Stimulated activated CD8-positive, alpha-beta memory T cell treated with anti-CD3 and anti-CD28 coated beads, Interleukin-7, amount 100 ng/mL, for 1 hour (primary cell): ENCODE results near the gene GRID1.
"Not testable (repeated sequence)": the region's sequence is repeated elsewhere in the genome, so short reads cannot be mapped to it uniquely, and the experiment has no call there.

Experiments used
- DNase-seq, 2 donors: peaks; one replicate each; pipeline ENCODE4 v3.0.0-alpha.2; 2020; ENCODE audit warnings: low read depth in 2 of 2

GRID1 gene

DNA sequence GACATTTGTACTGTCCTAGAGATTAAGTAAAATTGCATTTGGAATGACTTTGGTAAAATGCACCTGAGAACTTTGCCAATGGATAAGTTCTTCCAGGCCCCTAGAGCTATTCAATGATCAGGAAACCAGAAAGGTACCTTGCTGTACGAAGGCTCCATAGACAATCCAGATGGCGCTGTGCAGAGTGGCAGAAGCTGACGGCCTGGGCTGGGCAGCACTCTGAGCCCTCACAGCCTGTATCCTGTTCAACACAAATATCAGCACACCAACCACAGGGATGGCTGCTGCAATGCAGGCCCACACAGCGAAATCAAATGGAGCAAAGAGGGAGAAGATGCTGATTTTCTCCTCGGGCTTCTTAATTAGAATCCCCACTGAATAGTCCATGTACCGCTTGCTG is 642.4 kb downstream of the GRID1 start:
- no peak for DNase-seq

DNA sequence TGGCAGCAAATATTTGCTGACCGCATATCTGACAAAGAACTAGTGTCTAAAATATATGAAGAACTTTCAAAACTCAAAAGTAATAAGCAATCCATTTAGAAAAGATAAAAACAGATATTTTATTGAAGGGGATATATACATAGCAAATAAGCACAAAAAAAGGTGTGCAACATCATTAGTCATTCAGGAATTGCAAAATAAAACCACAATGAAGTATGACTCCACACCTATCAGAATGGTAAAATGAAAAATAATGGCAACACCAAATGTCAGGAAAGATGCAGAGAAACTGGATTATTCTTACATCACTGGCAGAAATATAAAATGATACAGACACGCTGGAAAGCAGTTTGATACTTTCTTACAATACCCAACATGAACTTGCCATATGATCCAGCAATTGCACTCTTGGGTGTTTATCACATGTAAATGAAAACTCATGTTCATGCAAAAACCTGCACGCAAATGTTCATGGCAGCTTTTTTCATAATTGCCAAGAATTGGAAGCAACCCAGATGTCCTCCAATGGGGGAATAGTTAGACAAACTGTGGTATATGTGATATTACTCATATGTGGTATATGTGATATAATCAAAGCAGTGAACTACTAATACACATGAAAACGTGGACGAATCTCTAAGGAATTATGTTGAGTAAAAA is 645.5 kb downstream of the GRID1 start:
- no peak for DNase-seq

DNA sequence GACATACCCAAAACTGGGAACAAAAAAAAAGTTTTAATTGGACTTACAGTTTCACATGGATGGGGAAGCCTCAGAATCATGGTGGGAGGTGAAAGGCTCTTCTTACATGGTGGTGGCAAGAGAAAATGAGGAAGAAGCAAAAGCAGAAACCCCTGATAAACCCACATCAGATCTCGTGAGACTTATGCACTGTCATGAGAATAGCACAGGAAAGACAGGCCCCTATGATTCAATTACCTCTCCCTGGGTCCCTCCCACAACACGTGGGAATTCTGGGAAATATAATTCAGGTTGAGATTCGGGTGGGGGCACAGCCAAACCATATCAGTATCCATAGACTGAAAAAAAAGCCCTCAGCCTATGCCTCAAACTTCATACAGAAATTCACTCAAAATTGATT is 647.2 kb downstream of the GRID1 start:
- no peak for DNase-seq

DNA sequence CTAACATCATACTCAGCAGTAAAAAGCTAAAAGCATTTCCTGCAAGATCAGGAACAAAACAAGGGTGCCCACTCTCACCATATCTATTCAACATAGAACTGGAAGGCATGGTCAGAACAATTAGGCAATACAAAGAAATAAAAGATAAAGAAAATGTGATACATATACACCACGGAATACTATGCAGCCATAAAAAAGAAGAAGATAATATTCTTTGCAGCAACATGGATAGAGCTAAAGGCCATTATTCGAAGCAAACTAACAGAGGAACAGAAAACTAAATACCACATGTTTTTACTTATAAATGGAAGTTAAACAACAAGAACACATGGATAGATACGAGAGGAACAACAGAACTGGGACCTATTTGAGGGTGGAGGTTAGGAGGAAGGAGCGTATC is 652.7 kb downstream of the GRID1 start:
- no peak for DNase-seq

DNA sequence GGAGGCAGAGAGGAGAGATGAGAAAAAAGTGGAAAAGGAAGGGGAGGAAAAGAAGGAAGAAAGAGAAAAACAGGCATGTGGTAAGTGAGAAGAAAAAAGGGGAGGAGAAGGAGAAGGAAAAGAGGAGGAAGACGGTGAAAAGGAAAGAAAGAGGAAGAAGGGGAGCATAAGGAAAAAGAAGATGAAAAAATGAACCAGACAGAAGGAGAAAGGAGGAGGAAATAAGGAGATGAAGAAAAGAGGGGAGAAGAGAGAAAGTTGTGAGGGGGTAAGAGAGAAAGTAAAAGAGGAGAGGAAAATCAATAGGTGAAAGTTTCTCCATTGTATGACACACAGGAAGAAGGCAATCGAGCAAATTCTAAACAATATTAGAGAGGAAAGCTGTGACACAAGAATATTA is 663.8 kb downstream of the GRID1 start:
- DNase-seq: no peak

DNA sequence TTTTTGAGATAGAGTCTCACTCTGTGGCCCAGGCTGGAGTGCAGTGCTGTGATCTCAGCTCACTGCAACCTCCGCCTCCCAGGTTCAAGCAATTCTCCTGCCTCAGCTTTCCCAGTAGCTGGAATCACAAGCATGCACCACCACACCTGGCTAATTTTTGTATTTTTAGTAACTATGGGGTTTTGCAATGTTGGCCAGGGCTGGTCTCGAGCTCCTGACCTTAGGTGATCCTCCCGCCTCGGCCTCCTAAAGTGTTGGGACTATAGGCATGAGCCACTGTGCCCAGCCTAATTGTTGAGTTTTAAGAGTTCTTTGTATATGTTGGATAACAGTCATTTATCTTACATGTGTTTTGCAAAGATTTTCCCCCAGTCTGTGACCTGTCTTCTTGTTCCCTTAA is 667.5 kb downstream of the GRID1 start:
- not testable (repeated sequence) for DNase-seq

DNA sequence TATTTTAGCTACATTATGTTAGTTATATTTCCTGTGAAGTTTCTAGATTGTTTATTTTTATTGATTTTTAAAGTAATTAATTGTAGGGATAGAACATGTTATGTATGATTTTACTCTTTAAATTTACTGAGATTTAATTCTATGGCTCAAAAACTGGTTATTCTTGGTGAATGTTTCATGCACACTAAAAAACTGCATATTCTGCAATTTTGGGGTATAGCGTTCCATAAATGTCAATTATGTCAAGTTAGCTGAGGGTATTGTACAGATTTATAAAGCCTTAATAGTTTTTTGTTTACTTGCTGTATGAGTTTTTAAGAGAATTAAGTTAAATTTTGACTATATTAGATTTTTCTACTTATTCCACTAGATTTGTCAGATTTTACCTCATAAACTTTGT is 669.7 kb downstream of the GRID1 start:
- DNase-seq: no peak

DNA sequence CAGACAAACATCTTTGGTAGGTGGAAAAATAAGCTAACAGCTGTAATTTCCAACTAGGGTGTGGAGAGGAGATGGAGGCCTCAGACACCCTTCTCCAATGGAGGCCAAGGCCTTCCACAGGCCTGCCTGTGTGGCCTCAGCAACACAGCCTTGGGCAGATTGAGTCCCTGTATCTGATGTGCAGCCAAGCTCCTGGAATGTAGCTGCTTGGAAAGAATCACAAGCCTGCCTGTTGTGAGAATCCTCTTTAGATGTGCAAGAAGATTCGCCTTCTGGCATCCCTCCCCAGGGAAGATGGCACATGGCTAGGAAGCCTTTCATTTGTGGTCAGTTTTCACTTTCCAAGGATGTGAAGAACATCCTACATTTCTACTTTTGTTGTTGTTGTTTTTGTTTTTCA is 684.0 kb downstream of the GRID1 start:
- no peak for DNase-seq

DNA sequence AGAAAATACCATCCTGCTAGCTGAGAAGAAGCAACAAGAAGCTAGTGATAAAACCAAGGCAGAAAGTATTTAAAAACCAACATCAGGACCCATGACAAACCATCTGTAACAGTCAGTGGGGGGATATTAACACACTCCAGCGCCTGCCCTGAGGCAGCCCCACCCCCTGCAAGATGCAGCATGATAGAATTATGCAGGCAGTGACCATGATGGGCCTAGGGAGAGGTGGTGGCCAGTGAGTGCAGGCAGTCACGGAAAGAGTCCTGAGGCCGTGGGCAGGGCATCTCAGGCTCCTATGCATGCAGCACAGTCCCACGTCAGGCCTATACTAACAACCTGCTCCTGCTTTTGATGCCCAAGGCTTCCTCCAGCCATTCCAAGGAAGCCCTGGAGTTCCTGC is 686.9 kb downstream of the GRID1 start:
- DNase-seq: no peak

DNA sequence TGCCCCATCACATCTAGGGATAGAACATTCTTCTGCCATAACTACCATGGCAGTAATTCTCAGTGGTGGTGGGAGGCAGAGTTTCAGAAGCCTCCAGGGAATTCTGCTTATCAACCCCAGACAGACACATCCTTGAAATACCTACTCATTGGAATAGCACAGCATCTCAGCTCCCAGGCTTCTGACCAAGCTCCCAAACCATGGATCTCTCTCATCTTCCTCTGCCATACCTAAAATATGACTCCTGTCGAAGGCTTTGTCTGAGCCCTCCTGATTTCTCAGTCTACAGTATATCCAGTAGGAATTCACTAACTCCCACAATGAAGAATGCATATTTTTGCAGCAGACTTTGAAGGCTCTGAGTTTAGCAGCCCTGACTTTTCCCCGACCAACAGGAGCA is 687.5 kb downstream of the GRID1 start:
- no peak for DNase-seq

DNA sequence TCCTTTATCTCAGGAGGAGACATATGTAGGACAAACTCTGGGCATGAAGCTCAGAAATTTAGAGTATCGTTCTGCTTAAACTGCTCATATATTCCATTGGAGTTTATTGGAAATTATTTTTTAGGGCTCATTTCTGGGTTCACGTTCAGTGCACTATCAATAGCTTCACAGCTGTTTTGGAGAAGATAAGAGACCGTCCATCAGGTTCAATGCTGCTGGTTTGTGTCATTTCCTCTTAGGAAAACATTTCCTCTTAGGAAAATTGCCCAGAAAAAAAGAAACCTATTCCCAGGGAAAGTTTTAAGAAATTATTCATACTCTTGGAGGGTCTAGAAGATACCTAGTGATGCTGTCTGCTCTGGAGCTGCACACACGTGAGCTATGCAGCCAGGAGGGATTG is 691.7 kb downstream of the GRID1 start:
- DNase-seq: no peak

DNA sequence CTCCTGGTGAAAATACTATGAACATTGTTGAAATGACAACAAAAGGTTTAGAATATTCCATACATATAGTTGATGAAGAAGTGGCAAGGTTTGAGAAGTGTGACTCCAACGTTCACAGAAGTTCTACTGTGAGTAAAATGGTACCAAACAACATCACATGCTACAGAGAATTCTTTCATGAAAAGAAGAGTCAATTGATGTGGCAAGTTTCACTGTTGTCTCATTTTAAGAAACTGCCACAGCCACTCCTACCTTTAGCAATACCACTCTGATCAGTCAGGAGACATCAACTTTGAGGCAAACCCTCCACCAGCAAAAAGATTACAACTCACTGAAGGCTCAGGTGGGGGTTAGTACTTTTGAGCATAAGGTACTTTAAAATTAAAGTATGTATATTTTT is 693.3 kb downstream of the GRID1 start:
- no peak for DNase-seq

DNA sequence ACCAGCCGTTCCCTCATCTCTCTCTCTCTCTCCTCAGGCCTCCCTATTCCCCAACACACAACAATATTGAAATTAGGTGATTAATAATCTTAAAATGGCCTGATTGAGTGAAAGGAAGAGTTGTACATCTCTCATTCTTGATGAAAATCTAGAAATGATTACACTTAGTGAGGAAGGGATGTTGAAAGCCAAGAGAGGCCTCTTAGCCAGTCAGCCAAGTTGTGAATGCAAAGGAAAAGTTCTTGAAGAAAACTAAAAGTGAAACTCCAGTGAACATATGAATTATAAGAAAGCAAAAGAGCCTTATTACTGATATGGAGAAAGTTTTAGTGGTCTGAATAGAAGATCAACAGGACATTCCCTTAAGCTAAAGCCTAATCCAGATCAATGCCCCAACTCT is 695.1 kb downstream of the GRID1 start:
- no peak for DNase-seq

DNA sequence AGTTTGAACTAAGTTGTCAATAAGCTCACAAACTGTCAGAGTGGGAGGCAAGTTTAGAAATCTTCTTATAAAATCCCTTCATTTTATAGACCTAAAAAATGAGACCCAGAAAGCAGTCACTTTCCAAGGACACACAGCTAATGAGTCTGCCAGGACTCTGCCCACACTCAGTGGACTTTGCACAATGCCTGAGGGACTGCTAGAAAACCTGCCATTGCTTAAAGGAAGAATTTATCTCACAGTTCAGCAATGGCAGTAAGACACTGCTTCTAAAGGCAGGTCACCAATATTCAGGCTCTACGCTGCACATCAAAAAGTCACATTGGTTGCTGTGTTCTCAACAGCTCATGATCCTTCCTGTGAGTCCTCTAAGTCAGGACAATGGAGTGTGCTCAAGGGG is 698.1 kb downstream of the GRID1 start:
- no peak for DNase-seq

DNA sequence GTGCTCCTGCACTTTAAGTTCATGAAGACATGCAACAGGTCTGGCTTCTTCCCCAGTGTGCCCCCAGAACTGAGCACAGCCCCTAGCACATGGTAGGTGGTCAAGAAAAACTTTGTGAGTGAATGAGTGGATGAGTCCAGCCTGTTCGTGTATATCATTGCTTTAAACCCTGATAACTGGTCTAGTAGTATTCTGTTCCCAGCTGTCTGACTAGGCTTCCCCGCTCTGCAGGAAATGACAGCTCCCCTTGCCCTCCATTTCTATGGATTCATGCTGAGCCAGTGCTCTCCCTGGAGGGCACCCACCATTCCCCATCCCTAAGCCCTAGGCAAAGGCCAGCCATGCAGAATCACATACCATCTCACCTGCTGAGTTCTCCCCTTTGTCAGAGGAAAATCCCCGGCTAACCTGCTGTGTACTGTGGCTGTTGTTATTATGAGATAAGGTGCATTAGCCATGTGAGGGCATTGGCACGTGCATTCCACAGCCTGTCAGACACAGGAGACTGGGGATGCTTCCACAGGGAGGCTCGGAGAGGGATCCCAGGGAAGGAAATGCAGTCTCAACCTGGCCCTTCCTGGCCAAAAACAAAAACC is 698.9 kb downstream of the GRID1 start:
- no peak for DNase-seq

DNA sequence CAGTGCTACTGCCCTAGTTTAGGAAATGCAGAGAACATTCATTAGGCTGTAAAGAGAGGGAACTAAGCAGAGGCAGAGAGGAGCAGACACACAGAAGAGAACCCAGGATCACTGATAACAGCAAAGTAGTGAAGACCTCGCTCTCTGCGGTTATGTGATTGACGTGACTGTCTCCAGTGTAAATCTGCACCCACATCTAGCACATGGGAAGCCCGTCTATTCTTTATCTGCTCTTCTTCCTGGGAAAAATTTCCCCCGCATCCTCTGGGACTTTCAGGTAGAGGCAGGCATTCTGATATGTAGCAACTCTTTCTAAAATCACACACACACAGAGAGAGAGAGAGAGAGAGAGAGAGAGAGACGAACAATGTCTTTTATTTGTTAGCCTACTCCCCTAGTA is 699.6 kb downstream of the GRID1 start:
- no peak for DNase-seq

DNA sequence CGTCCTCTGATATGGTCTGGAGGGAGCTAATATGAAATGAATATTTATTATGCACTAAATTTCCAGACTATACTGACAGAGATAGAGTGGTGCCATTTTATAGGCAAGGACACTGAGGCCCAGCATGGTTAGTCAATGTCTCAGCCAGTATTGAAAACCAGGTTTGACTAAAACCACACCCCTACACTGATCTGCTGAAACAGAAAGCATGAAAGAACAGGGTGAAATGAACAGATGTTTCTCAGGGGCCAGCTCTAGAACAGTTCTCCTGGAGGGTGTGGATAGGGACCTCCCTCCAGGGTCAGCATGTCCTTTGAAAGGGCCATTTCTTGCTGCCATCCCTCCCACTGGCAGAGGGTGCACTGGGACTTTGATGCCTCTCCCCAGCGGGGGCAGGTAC is 700.5 kb downstream of the GRID1 start:
- DNase-seq: no peak

DNA sequence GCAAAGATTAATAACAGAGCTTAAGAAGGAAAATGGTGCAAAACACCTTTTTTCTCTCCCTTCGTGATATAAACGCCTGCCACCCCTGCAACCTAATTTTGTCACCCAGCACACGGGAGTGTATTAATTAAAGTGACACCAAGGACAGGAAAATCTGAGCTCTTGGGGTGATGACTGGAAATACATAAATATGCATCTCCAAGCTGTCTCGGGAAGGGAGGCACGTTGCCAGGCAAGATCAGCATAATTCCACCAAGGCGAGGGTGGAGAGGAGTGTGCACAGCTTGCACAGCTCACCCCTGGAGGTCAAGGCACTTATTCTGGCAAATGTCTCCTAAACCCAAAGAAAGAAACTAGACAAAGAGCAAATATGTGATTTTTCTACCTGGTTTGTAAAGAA is 700.9 kb downstream of the GRID1 start:
- no peak for DNase-seq

DNA sequence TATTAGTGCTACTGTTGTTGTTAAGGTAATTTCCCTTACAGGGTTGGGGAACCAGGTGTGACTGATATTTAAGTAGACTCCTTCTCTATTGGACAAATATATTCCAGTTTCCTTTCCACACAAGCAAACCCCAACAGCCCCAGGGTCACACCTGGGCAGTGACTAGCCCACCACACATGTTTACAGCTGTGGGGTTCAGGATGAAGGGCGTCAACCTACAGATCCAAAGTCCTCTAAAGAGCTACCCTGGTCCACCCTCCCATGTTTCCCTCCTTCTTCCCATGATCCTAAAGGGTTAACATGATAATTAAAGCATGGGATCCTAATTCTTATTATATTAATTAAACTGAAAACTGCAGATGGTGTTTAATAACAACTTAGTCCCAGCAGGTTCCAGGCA is 701.5 kb downstream of the GRID1 start:
- DNase-seq: no peak

DNA sequence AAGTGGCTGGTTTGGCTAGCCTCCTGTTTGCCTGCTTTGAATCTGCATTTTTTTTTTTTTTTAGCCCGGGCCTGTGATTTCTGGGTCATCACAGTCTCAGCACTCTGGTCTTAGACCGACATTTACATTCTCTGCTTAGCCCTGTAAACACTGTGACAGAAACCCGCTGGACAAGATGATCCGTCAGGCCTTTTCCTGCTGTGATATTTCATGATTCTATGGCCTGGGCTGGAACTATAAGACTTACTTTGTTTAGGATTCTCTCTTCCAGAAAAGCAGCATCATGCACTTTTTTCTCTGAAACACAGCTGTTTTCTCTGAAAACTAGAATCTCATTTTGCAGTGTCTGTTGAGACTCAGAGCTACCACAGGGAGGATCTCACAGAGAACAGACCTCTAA is 705.5 kb downstream of the GRID1 start:
- no peak for DNase-seq

DNA sequence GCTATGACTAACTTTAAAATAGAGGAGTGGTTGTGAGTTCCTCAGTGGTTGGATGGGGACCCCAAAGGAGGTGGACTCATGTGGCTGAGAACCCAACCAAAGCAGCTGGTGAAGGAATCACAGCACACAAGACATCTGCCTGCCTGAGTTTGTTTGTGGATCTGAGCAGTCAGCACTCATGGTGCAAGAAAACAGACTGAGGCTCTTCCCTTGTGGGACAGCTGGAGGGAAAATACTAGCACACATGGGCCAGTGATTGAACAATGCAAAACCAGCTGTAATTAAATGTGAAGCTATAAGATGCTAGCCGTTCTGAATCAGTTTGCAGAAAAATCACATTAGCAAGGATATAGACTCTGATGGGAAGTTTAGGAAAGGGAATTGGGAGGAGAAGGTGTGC is 707.3 kb downstream of the GRID1 start:
- DNase-seq: no peak

DNA sequence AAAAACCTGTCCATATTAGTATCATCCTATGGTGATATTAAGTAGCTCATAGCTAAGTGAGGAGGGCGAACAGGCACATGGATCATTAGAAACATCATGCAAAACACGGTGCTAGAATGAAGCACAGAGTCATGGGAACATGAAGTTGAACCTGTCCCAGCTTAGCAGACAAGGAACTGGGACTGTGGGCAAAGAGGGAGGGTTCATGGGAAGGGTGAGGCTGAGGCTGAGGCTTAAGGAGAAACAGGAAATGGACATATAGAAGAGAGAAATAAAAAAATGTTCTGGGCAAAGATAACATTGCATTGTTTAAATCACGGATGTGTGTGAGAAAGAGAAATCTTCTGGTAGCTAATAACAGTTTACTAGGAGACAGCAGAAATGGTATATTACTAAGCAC is 708.1 kb downstream of the GRID1 start:
- DNase-seq: no peak

DNA sequence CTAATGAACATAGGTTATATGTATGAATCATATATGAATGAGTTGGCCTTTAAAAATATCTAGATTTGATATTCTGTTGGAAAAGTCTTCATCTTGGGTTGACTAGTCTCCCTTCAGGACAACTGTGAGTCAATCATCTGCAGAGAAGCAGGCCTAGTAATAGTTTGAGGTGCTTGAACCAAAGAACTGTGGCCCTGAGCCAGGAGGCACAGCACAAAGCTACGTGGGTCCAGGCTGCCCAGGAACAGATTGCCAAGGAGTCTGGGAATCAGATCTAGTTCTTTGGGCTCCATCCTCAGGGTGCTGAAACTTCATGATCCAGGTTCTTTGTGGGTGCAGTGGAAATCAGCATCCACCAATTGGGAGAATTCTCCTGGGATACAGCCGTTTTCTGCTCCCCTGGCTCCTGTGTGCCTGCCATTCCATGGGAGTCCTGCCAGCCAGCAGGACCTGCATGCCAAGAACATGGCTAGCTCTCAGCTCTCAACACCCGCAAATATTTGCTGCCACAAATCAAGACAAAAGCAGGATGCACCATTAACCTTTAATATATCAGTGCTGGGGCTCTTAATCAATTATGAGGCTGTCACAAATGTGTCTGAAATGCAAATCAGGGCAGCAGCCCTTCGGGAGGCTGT is 709.0 kb downstream of the GRID1 start:
- DNase-seq: no peak

DNA sequence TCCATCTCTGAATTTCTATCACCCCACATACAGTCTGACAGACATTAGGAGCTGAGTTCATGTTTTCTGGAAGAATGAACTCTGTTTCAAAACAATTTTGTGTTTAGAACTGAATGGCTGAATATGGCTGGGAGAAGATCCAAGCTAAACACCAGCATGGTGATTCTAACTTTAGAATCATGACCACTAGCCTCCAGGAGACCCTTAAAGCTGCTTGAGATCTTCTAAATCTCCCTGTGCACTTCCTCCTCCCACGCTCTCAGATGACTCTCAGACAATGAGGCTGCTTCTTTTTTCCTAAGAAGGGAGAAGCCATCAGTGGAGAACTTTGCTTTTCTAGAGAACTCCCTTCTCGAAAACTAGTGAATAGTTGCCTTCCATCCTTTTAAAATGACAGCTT is 711.2 kb downstream of the GRID1 start:
- no peak for DNase-seq
